Muscle layer of colon (tissue), 2 donors: ENCODE measurements around the gene FBLN2.
A peak's percentile ranks its signal among the peaks of the same experiment; 100 is the strongest.

Experiments used
- H3K27ac ChIP-seq: one replicate; pipeline ENCODE4 v1.7.0; 2013; ENCODE audit warnings: low read depth, mild to moderate bottlenecking, low read length, moderate library complexity
- H3K27me3 ChIP-seq, 2 donors: one replicate each; pipeline ENCODE4 v1.7.0; 2013; ENCODE audit warnings: low read length in 2 of 2, mild to moderate bottlenecking in 2 of 2; ENCODE audit not compliant: insufficient read depth in 2 of 2, control insufficient read depth in 1 of 2
- H3K36me3 ChIP-seq: one replicate; pipeline ENCODE4 v1.7.0; 2013; ENCODE audit warnings: mild to moderate bottlenecking, low read length; ENCODE audit not compliant: insufficient read depth
- H3K4me1 ChIP-seq: one replicate; pipeline ENCODE4 v1.7.0; 2013; ENCODE audit warnings: mild to moderate bottlenecking, low read length; ENCODE audit not compliant: insufficient read depth
- H3K4me3 ChIP-seq, 2 donors: one replicate each; pipeline ENCODE4 v1.7.0; 2013; ENCODE audit warnings: low read length in 2 of 2, low read depth in 1 of 2, mild to moderate bottlenecking in 1 of 2, moderate library complexity in 1 of 2
- H3K9ac ChIP-seq: one replicate; pipeline ENCODE4 v1.7.0; 2013; ENCODE audit warnings: low read length
- H3K9me3 ChIP-seq: one replicate; pipeline ENCODE4 v1.7.0; 2013; ENCODE audit warnings: mild to moderate bottlenecking, low read length
- donor health status: abdominal sarcoma.
- donor health status: Adenocarcinoma of cecum.

Gene FBLN2

GRCh38 chr3:13525827-13526625 is 22.9 kb upstream of the FBLN2 start:
- Histone ChIP-seq H3K9me3 (no peaks in the 10 kb centered on the region), H3K4me1 (no peaks in the 10 kb centered on the region), H3K36me3 (no peaks in the 10 kb centered on the region), H3K9ac (no peak overlapping the region), H3K27ac (peak overlapping the region; percentile 34), H3K4me3 (no peak overlapping the region), H3K27me3 (no peaks in the 10 kb centered on the region)

- peak overlapping the region; percentile 34 for H3K27ac ChIP-seq
- no peaks in the 10 kb centered on the region for H3K9me3 ChIP-seq
- H3K4me1 ChIP-seq: no peaks in the 10 kb centered on the region
- H3K9ac ChIP-seq: no peak overlapping the region
- no peak overlapping the region for H3K4me3 ChIP-seq
- no peaks in the 10 kb centered on the region for H3K36me3 ChIP-seq
- H3K27me3 ChIP-seq: no peaks in the 10 kb centered on the region
Observed at GRCh38 chr3:13526626-13526949, 22.3 kb upstream of the FBLN2 start.

DNA sequence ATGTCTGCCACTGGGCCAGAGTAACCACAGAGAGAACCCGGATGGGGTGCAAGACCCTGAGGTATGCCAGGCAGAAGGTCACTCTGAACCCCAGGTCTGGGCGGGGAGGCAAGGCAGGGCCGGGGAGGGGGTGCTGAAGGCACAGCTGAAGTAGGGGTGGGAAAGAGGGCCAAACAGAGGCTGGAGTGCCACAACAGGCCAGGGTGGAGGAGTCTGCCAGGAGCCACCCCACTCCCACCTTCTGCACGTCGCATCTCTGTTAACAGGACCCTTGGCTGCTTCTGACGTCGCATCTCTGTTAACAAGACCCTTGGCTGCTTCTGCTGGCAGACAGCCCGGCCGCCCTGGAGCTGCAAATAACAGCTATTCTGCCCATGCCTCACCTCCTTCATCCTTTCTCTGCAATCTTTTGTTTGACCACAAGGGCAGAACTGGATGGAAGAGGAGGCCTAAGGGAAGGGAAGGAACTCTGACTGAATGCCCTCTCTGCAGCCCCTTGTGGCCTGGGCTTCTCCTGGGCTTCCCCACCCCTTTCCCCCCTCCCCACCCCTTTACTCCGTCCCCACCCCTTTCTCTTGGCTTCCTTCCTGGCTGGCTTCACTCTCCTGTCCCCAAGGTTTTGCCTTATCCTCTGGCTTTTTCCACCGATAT is 20.6 kb upstream of the FBLN2 start:
- Histone ChIP-seq H3K27ac (no peak overlapping the region), H3K36me3 (no peaks in the 10 kb centered on the region), H3K9ac (no peak overlapping the region), H3K9me3 (no peaks in the 10 kb centered on the region), H3K4me1 (no peaks in the 10 kb centered on the region), H3K27me3 (no peaks in the 10 kb centered on the region), H3K4me3 (no peak overlapping the region)

- no peak overlapping the region for H3K4me3 ChIP-seq
- no peaks in the 10 kb centered on the region for H3K9me3 ChIP-seq
- no peaks in the 10 kb centered on the region for H3K4me1 ChIP-seq
- H3K27me3 ChIP-seq: no peaks in the 10 kb centered on the region
- H3K36me3 ChIP-seq: no peaks in the 10 kb centered on the region
- H3K27ac ChIP-seq: no peak overlapping the region
- H3K9ac ChIP-seq: no peak overlapping the region
Observed at GRCh38 chr3:13529196-13530112, 19.5 kb upstream of the FBLN2 start.

GRCh38 chr3:13530241-13531009 is 18.5 kb upstream of the FBLN2 start:
- Histone ChIP-seq H3K4me1 (no peaks in the 10 kb centered on the region), H3K4me3 (no peak overlapping the region), H3K27ac (no peak overlapping the region), H3K27me3 (no peaks in the 10 kb centered on the region), H3K36me3 (no peaks in the 10 kb centered on the region), H3K9me3 (no peaks in the 10 kb centered on the region), H3K9ac (no peak overlapping the region)

- H3K36me3 ChIP-seq: no peaks in the 10 kb centered on the region
- H3K9ac ChIP-seq: no peak overlapping the region
- H3K4me1 ChIP-seq: peaks cover 3% of the 10 kb centered on the region
- no peak overlapping the region for H3K4me3 ChIP-seq
- H3K9me3 ChIP-seq: no peaks in the 10 kb centered on the region
- H3K27ac ChIP-seq: no peak overlapping the region
- no peaks in the 10 kb centered on the region for H3K27me3 ChIP-seq
Observed at GRCh38 chr3:13532085-13532484, 16.8 kb upstream of the FBLN2 start.

DNA sequence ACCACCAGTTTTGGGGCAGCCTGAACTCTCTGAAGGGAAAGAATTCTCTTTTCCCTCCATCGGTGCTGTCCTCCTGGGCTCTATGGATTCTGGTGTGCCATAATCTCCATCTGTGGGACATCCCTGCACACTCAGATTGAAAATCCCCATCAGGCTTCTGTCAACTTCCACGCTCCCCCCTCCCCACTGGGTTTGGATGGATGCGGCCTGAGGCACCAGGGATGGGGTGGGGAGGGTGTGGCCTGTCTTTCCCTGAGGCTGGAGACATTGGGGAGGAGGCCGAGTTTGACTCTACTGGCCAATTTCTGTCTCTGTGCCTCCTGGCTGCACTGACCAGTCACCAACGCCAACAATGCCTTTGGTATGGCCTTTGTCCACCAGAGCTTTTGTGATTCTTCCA is 16.3 kb upstream of the FBLN2 start:
- no peaks in the 10 kb centered on the region for H3K9me3 ChIP-seq
- H3K36me3 ChIP-seq: no peaks in the 10 kb centered on the region
- no peak overlapping the region for H3K9ac ChIP-seq
- peaks cover 3% of the 10 kb centered on the region for H3K4me1 ChIP-seq
- H3K4me3 ChIP-seq: no peak overlapping the region
- no peak overlapping the region for H3K27ac ChIP-seq
- H3K27me3 ChIP-seq: no peaks in the 10 kb centered on the region

DNA sequence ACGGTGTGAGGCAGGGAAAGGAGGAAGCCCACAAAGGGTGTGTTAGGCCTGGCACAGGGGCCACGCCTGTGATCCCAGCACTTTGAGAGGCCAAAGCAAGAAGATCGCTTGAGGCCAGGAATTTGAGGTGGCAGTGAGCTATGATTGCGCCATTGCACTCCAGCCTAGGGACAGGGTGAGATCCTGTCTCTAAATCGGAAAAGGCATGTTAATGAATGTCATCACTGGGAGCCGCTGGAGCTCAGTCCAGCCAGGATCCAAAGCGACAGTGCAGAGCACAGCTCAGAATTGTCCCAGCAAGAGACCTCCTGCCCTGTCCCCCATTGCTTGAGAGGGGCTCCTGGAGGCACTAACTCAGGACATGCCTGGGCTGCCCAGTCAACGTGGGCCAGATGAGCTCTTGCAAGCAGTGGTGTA is 15.0 kb upstream of the FBLN2 start:
- no peak overlapping the region for H3K4me3 ChIP-seq
- peaks cover 3% of the 10 kb centered on the region for H3K4me1 ChIP-seq
- H3K36me3 ChIP-seq: no peaks in the 10 kb centered on the region
- no peak overlapping the region for H3K9ac ChIP-seq
- no peak overlapping the region for H3K27ac ChIP-seq
- H3K9me3 ChIP-seq: no peaks in the 10 kb centered on the region
- no peaks in the 10 kb centered on the region for H3K27me3 ChIP-seq

DNA sequence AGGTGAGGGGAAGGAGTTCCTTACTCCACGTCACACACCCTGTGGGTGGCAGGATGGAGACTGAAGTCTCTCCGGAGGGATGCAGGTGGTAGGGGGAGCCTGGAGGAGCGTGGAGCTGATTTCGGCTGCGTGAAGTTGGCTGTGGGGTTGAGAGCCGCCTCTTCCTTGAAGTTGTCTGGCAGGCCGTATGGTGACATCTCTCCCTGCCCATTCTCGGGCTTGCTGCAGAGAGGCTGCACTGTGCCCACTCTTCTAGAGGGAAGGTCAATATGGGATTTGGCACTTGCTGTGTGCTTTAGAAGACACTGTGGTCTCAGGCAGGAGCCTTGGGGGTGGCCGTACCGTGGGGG is 13.4 kb upstream of the FBLN2 start:
- H3K36me3 ChIP-seq: no peaks in the 10 kb centered on the region
- no peak overlapping the region for H3K9ac ChIP-seq
- H3K4me1 ChIP-seq: peaks cover 3% of the 10 kb centered on the region
- no peak overlapping the region for H3K4me3 ChIP-seq
- H3K27ac ChIP-seq: no peak overlapping the region
- no peaks in the 10 kb centered on the region for H3K9me3 ChIP-seq
- H3K27me3 ChIP-seq: no peaks in the 10 kb centered on the region

GRCh38 chr3:13535905-13536304 is 13.0 kb upstream of the FBLN2 start:
- no peak overlapping the region for H3K27ac ChIP-seq
- H3K4me1 ChIP-seq: peaks cover 3% of the 10 kb centered on the region
- no peaks in the 10 kb centered on the region for H3K9me3 ChIP-seq

DNA sequence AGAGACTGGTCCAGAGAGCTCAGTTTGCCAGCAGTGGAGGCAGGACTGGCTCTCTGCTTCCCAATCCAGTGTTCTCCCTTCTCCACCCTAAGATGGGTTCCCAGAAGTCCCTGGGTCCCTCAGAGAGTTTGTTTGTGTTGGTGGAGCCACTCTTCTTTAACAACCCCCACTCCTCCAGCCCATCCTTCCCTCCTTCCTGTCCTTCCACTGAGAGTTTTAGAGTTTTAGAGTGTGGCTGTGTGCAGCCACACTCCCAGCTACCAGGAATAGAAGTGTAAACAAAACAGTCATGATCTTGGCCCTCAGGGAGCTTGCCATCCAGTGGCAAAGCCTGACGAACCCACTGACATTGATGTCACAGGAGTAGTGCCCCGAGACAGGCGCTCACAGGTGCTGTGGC is 12.5 kb upstream of the FBLN2 start:
- no peaks in the 10 kb centered on the region for H3K9me3 ChIP-seq
- no peak overlapping the region for H3K4me3 ChIP-seq
- no peaks in the 10 kb centered on the region for H3K27me3 ChIP-seq
- no peaks in the 10 kb centered on the region for H3K36me3 ChIP-seq
- H3K4me1 ChIP-seq: peaks cover 3% of the 10 kb centered on the region
- no peak overlapping the region for H3K9ac ChIP-seq
- no peak overlapping the region for H3K27ac ChIP-seq

More at GRCh38 chr3:13535905-13536304, 13.0 kb upstream of the FBLN2 start:
- H3K9ac ChIP-seq: no peak overlapping the region
- no peak overlapping the region for H3K4me3 ChIP-seq
- H3K36me3 ChIP-seq: no peaks in the 10 kb centered on the region
- H3K27me3 ChIP-seq: no peaks in the 10 kb centered on the region
